OCI-LY3 (cell line): ENCODE data around the gene SLC9C1.

Experiments
- CTCF ChIP-seq: fragments of 200-600, 300-600 bp; sonication (generic); IDR thresholded peaks from 2 replicates; pipeline ENCODE4 v1.5.1; 2014; ENCODE audit warnings: antibody characterized with exemption, low read length, low read depth
- EZH2phosphoT487 ChIP-seq: fragments of 200-600 bp; shearing (Covaris generic); IDR thresholded peaks from 2 replicates; pipeline ENCODE4 v1.6.1; 2018; ENCODE audit warnings: antibody characterized with exemption, mixed run types, low read depth

GRCh38 chr3:112127522-112128494 lies 166.2 kb downstream of the SLC9C1 start:
- TF ChIP-seq CTCF, result no peak
- no peak for TF ChIP-seq EZH2phosphoT487
